K562 (cell line): ENCODE data around the gene PLEKHG3. TPM values are rescaled to one million over a fixed set of nuclear protein-coding genes. Genes with fewer than 3 reads are reported as not detected.

Experiments used
- ATAC-seq: fragments of 200-7000 bp; cut with Tn5 transposase; 3 replicates; pipeline ENCODE4 v1.9.1; 2020; ENCODE audit warnings: moderate library complexity
- BruUV-seq: library from RNA; stranded (reverse); fragments of 400-500 nt; replicated peaks from 2 replicates; lab custom pipeline; 2021; lab: Mats Ljungman, UMichigan
- CTCF ChIA-PET: fragments of 300-600 bp; formaldehyde crosslinking; extraction: SDS; loops from one replicate; lab custom pipeline; 2021; ENCODE audit warnings: low intra/inter-chr PET ratio; lab: Yijun Ruan, JAX
- POLR2A ChIA-PET: fragments of 300-600, 350-650 bp; sonication (Branson Sonifier 250); formaldehyde crosslinking; extraction: SDS; loops from one replicate; lab custom pipeline; 2021; ENCODE audit warnings: antibody characterized with exemption, inconsistent platforms; lab: Yijun Ruan, JAX
- DNase-seq, 4 experiments: peaks; one replicate each; pipeline versions ENCODE4 v3.0.0 to v3.0.0-alpha.2; 2011 to 2018; ENCODE audit warnings: low spot score in 3 of 4, mixed read lengths in 3 of 4; ENCODE audit errors: extremely low read depth in 1 of 4
- FAIRE-seq: peaks from 2 replicates; lab custom pipeline; 2011; peaks lifted over from hg19 to GRCh38; lab: Jason Lieb, UNC
- H2AFZ ChIP-seq: 2 replicates; pipeline ENCODE4 v1.6.0; 2011; ENCODE audit warnings: low read depth, low read length, control low read depth, inconsistent platforms
- H3K27ac ChIP-seq: fragments of 200-600 bp; 3 replicates; pipeline ENCODE4 v1.8.0; 2011; ENCODE audit warnings: low read depth, mild to moderate bottlenecking, control low read depth, inconsistent platforms, low read length, moderate library complexity, mixed read lengths; ENCODE audit errors: extremely low read depth
- H3K27me3 ChIP-seq, 2 experiments: fragments of 300-600 bp in 1 of 2; 2 replicates in 1 of 2; 3 replicates in 1 of 2; pipeline versions ENCODE4 v1.6.0 to v1.8.0; 2011; ENCODE audit warnings: inconsistent platforms in 2 of 2, low read length in 2 of 2, mild to moderate bottlenecking in 1 of 2, mixed read lengths in 1 of 2, moderate library complexity in 1 of 2; ENCODE audit not compliant: control insufficient read depth in 2 of 2, insufficient read depth in 2 of 2
- H3K36me3 ChIP-seq: fragments of 300-600 bp; 3 replicates; pipeline ENCODE4 v1.8.0; 2011; ENCODE audit warnings: mild to moderate bottlenecking, low read length, inconsistent platforms; ENCODE audit not compliant: control insufficient read depth, insufficient read depth
- H3K4me1 ChIP-seq, 2 experiments: fragments of 200-600 bp in 1 of 2; replicated peaks in 1 of 2; 2 replicates in 1 of 2; 3 replicates in 1 of 2; pipeline versions ENCODE4 v1.5.1 to v1.8.0; 2011; ENCODE audit warnings: inconsistent platforms in 2 of 2, low read length in 2 of 2, mild to moderate bottlenecking in 1 of 2, mixed read lengths in 1 of 2, moderate library complexity in 1 of 2; ENCODE audit not compliant: control insufficient read depth in 2 of 2, insufficient read depth in 2 of 2
- H3K4me2 ChIP-seq: 2 replicates; pipeline ENCODE4 v1.6.1; 2011; ENCODE audit warnings: low read length, control low read depth, inconsistent platforms, mixed read lengths; ENCODE audit not compliant: insufficient read depth
- H3K4me3 ChIP-seq: fragments of 200-600 bp; sonication (generic), shearing (Covaris generic); 2 replicates; pipeline ENCODE4 v1.5.1; 2016; ENCODE audit warnings: control low read depth, inconsistent platforms
- H3K79me2 ChIP-seq: fragments of 200-600 bp; 3 replicates; pipeline ENCODE4 v1.8.0; 2011; ENCODE audit warnings: low read length, inconsistent platforms; ENCODE audit not compliant: control insufficient read depth, insufficient read depth
- H3K9ac ChIP-seq, 2 experiments: 2 replicates each; pipeline versions ENCODE4 v1.6.0 to v1.6.1; 2011; ENCODE audit warnings: low read depth in 2 of 2, low read length in 2 of 2, control low read depth in 1 of 2, inconsistent platforms in 1 of 2, mild to moderate bottlenecking in 1 of 2, mixed read lengths in 1 of 2; ENCODE audit not compliant: insufficient read depth in 1 of 2
- H3K9me1 ChIP-seq: one replicate; pipeline ENCODE4 v1.6.0; 2011; ENCODE audit warnings: inconsistent platforms, mild to moderate bottlenecking, low read length, moderate library complexity; ENCODE audit not compliant: control insufficient read depth, insufficient read depth
- H3K9me3 ChIP-seq: replicated peaks from 2 replicates; pipeline ENCODE4 v1.5.1; 2011; ENCODE audit warnings: low read depth, low read length, inconsistent platforms; ENCODE audit not compliant: control insufficient read depth, insufficient read depth
- H4K20me1 ChIP-seq: replicated peaks from 2 replicates; pipeline ENCODE4 v1.6.1; 2011; ENCODE audit warnings: low read length, inconsistent platforms, mixed read lengths; ENCODE audit not compliant: control insufficient read depth, insufficient read depth
- NCOA6 ChIP-seq: fragments of 450-650 bp; IDR thresholded peaks from 2 replicates; pipeline ENCODE4 v1.6.1; 2017; ENCODE audit warnings: mild to moderate bottlenecking
- NELFE ChIP-seq: IDR thresholded peaks from 2 replicates; pipeline ENCODE4 v1.6.1; 2011; ENCODE audit warnings: mild to moderate bottlenecking; ENCODE audit not compliant: insufficient read depth, insufficient read length
- RAD21 ChIP-seq, 2 experiments: fragments of 250-450 bp in 1 of 2; fragments of 450-650 bp in 1 of 2; sonication (Bioruptor Pico) in 1 of 2; formaldehyde crosslinking in 1 of 2; IDR thresholded peaks in 1 of 2; conservative IDR thresholded peaks in 1 of 2; 2 replicates each; pipeline versions ENCODE4 v1.4.0 to v1.8.0; 2020 to 2022; ENCODE audit warnings: mild to moderate bottlenecking in 2 of 2, moderate library complexity in 1 of 2
- ZNF398 ChIP-seq: fragments of 250-450 bp; sonication (Bioruptor Pico); IDR thresholded peaks from 2 replicates; pipeline ENCODE4 v1.8.0; 2021; ENCODE audit warnings: moderate library complexity, mild to moderate bottlenecking, inconsistent platforms
- ZNF449 ChIP-seq: fragments of 250-450 bp; sonication (Bioruptor Pico); IDR thresholded peaks from 2 replicates; pipeline ENCODE4 v1.8.0; 2022; ENCODE audit warnings: moderate library complexity, mild to moderate bottlenecking, inconsistent platforms
- ZNF561 ChIP-seq: fragments of 450-650 bp; formaldehyde crosslinking; conservative IDR thresholded peaks from 2 replicates; pipeline ENCODE4 v1.4.0; 2020; ENCODE audit warnings: mild to moderate bottlenecking, moderate library complexity
- ZNF717 ChIP-seq: fragments of 250-450 bp; sonication (Bioruptor Pico); IDR thresholded peaks from 2 replicates; pipeline ENCODE4 v1.5.0; 2021
- WGBS: fragments of 100-300 bp; shearing (Covaris generic); methylation state at CpG from one replicate; pipeline ENCODE4 v1.1.6; 2016; ENCODE audit warnings: low coverage, mixed read lengths; ENCODE audit not compliant: insufficient coverage; ENCODE audit errors: missing lambda C conversion rate; 5-methylcytosine and 5-hydroxymethylcytosine counted together
- in situ Hi-C: fragments of 300-500 bp; cut with MboI; formaldehyde crosslinking; loops from 4 replicates; pipeline ENCODE4 v1.15.0; 2018; ENCODE audit warnings: inconsistent platforms, mixed read lengths
- intact Hi-C: fragments of 100-400 bp; cut with micrococcal nuclease; formaldehyde crosslinking; loops from 2 replicates; pipeline ENCODE4 v1.14.2; 2022
- polyA plus RNA-seq, 8 experiments: library from polyadenylated mRNA; depleted of rRNA in 4 of 8; stranded (reverse) in 5 of 8; unstranded in 3 of 8; fragments of >200 nt; fragmentation: Nextera tagmentation in 2 of 8; fragmentation: Illumina TruSeq in 1 of 8; extraction: Ambion mirVana in 2 of 8; extraction: Trizol in 1 of 8; gene quantifications; 2 replicates each; pipeline versions ENCODE4 v1.2.1 to v1.2.3, GENCODE V29; 2011 to 2014; ENCODE audit warnings: inconsistent platforms in 1 of 8, missing spikeins in 1 of 8
- total RNA-seq, 7 experiments: library from RNA; depleted of rRNA in 6 of 7; stranded (reverse); fragments of >200 nt in 6 of 7; fragmentation: Illumina TruSeq in 2 of 7; extraction: Trizol in 2 of 7; gene quantifications; 2 replicates each; pipeline versions ENCODE4 v1.2.1 to v1.2.3, GENCODE V29; 2011 to 2021; ENCODE audit warnings: low replicate concordance in 1 of 7

Gene PLEKHG3
- total and polyA plus RNA-seq, 9 of the 15 experiments (the other 6 are each of a cell fraction or from before 2014, with no cell fraction given) = 0.04 to 0.16 TPM; not detected in 7

- no peak overlapping the region for H3K27ac ChIP-seq
- POLR2A ChIA-PET = interaction anchor here (0.8 kb wide), 1 partner anchor 43 kb away, joined by 3 read pairs; no protein-coding TSS in a partner anchor
- H3K79me2 ChIP-seq = no peaks in the 10 kb centered on the region
- H3K4me2 ChIP-seq = no peak overlapping the region
- no peaks in the 10 kb centered on the region for H3K36me3 ChIP-seq
- H3K9ac ChIP-seq = no peak overlapping the region
- H4K20me1 ChIP-seq = no peaks in the 10 kb centered on the region
- in situ Hi-C loops (no loop called here), intact Hi-C loops (loop anchor here (5.0 kb wide), 1 partner anchor 66 kb away; no protein-coding TSS in a partner anchor)
- H2AFZ ChIP-seq = no peak overlapping the region
- DNase-seq = no peak
- no peak overlapping the region for H3K4me3 ChIP-seq
- TF ChIP-seq ZNF561 (CRISPR knock-in tag) (no peak), ZNF449 (CRISPR knock-in tag) (no peak), RAD21 (CRISPR knock-in tag; conservative IDR thresholded peaks at IDR 0.05 in 1 of 2, IDR thresholded peaks at IDR 0.05 in 1 of 2) (no peak), ZNF398 (CRISPR knock-in tag) (no peak), NCOA6 (no peak), NELFE (no peak), ZNF717 (CRISPR knock-in tag) (no peak)
- H3K27me3 ChIP-seq = peaks cover 10 to 68% of the 10 kb centered on the region in 2 experiments
- H3K9me1 ChIP-seq = no peaks in the 10 kb centered on the region
- CTCF ChIA-PET = no interaction called here
- no peak for ATAC-seq
- H3K9me3 ChIP-seq = no peaks in the 10 kb centered on the region
- FAIRE-seq = no peak
- 0% methylated on average over 8 of the region's 9 CpGs for WGBS
- no TSS peak for BruUV-seq
- H3K4me1 ChIP-seq = peaks cover 0 to 4% of the 10 kb centered on the region in 2 experiments; a peak in 2 of 5 replicates
These were observed 34.1 kb downstream of the PLEKHG3 start for GRCh38 chr14:64738281-64738804.
